ENCODE data around the gene GRHL1. TPM values are rescaled to one million over a fixed set of nuclear protein-coding genes. Genes with fewer than 3 reads are reported as not detected.

GRHL1 gene
- total RNA-seq, 1 donor, result 1.3 TPM

- DNase-seq (ENCODE audit: low read depth), result no peak
These were observed 13.0 kb downstream of the GRHL1 start for GRCh38 chr2:9964334-9964980.

GRCh38 chr2:9965119-9965822 lies 13.8 kb downstream of the GRHL1 start:
- no peak overlapping the region for H3K4me3 ChIP-seq (ENCODE audit: low read depth, low read length)
- no peak for TF ChIP-seq CTCF (IDR thresholded peaks at IDR 0.05; ENCODE audit: insufficient read depth, low read length)
- DNase-seq (ENCODE audit: low read depth), result no peak

More at GRCh38 chr2:9964334-9964980, 13.0 kb downstream of the GRHL1 start:
- H3K4me3 ChIP-seq (ENCODE audit: low read depth, low read length), result no peak overlapping the region
- no peak for TF ChIP-seq CTCF (IDR thresholded peaks at IDR 0.05; ENCODE audit: insufficient read depth, low read length)

- no peak for TF ChIP-seq CTCF (IDR thresholded peaks at IDR 0.05; ENCODE audit: insufficient read depth, low read length)
- no peak for DNase-seq (ENCODE audit: low read depth)
- H3K4me3 ChIP-seq (ENCODE audit: low read depth, low read length), result no peak overlapping the region
These were observed 15.1 kb downstream of the GRHL1 start for GRCh38 chr2:9966491-9967022.

GRCh38 chr2:9967053-9967775 lies 15.7 kb downstream of the GRHL1 start:
- H3K4me3 ChIP-seq (ENCODE audit: low read depth, low read length), result no peak overlapping the region
- DNase-seq (ENCODE audit: low read depth), result no peak
- no peak for TF ChIP-seq CTCF (IDR thresholded peaks at IDR 0.05; ENCODE audit: insufficient read depth, low read length)

- no peak for TF ChIP-seq CTCF (IDR thresholded peaks at IDR 0.05; ENCODE audit: insufficient read depth, low read length)
- no peak for DNase-seq (ENCODE audit: low read depth)
- H3K4me3 ChIP-seq (ENCODE audit: low read depth, low read length), result no peak overlapping the region
These were observed 17.3 kb downstream of the GRHL1 start for GRCh38 chr2:9968553-9969497.

Data from fibroblast of the aortic adventitia (primary cell).